Right lobe of liver (tissue), 4 donors: ENCODE results near the gene ATP6AP2.

Experiments used
- CTCF ChIP-seq, 4 donors: fragments of 200-600 bp in 3 of 4; fragments of 450-650 bp in 1 of 4; IDR thresholded peaks; one replicate each; pipeline versions ENCODE4 v1.5.1 to v1.8.0; 2016 to 2022; ENCODE audit warnings: antibody characterized with exemption in 4 of 4, mild to moderate bottlenecking in 2 of 4
- POLR2A ChIP-seq: fragments of 450-650 bp; IDR thresholded peaks from one replicate; pipeline ENCODE4 v1.6.1; 2017; ENCODE audit warnings: antibody characterized with exemption, mild to moderate bottlenecking
- donor health status: DM: no; HTN: no; CAD: no.
- donor health status: DM: no; HTN: no; CAD: no.
- donor health status: DM: no; HTN: yes; CAD: no.

- no peak for TF ChIP-seq CTCF (IDR thresholded peaks at IDR 0.05)
- peak; percentile 87 for TF ChIP-seq POLR2A
Measured at GRCh38 chrX:40580537-40581335, at the start of gene ATP6AP2.
